GM21717 (cell line): Measurements from ENCODE around the gene GNG7.
A peak's percentile ranks its signal among the peaks of the same experiment; 100 is the strongest.

Experiments
- ATAC-seq: cut with Tn5 transposase; IDR thresholded peaks from one replicate; pipeline ENCODE4 v1.9.1; 2021; ENCODE audit warnings: mild to moderate bottlenecking, moderate library complexity; ENCODE audit not compliant: unreplicated experiment

The GNG7 gene

DNA sequence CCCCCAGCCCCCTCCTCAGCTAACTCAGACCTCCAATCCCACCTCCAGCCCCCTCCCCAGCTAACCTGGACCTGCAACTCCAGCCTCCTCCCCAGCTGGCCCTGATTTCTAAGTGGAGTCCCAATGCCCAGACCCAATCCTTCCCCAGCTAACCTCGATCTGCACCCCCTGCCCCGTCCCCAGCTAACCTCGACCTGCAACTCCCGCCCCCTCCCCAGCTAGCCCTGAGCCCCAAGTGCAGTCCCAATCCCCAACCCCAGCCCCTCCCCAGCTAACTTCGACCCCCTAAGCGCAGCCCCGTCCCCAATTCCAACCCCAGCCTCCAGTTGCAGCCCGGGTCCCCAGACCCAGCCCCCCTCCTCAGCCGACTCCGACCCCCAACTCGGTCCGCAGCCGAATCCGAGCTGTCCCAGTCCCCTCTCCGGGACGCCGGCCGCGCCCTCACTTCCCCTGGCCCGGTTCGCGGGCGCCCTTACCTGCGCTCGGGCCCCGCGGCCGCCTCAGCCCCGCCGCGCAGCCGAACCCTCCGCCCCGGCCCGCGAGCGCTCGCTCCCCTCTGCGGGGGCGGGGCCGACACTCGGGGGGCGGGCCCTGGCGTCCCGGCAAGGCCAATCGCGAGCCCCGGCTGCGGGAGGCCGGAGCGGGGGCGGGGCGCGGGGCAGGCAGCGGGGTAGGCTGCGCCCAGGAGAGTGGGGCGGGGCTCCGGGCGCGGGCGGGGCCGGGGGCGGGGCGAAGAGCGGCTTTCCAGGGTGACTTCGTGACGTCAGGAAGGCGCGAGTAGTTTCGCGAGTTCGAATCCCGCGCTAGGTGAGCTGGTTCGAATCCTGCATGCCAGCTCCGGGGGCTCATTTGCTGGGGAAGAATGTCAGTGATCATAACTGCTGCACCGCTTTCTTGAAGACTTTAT lies at the start of gene GNG7:
Gene GNG7 (minus strand): TSS at position 525 of the 907 bp plus-strand sequence. CDS start 182,006 bp downstream, outside the sequence.
- no peak for ATAC-seq

DNA sequence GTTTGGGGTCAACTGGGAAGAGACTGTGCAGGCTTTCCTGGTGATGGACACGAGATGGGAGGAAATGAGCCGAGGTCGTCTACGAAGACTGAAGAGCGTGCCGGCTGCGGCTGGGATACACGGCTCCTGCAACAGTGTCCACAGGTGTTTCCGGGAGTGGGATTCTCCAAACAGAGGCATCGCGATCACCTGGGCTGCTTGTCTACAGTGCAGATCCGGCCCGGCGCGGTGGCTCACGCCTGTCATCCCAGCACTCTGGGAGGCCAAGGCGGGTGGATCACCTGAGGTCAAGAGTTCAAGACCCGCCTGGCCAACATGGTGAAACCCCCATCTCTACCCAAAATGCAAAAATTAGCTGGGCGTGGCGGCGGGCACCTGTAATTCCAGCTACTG lies 48.9 kb upstream of the GNG7 start:
- ATAC-seq: no peak

DNA sequence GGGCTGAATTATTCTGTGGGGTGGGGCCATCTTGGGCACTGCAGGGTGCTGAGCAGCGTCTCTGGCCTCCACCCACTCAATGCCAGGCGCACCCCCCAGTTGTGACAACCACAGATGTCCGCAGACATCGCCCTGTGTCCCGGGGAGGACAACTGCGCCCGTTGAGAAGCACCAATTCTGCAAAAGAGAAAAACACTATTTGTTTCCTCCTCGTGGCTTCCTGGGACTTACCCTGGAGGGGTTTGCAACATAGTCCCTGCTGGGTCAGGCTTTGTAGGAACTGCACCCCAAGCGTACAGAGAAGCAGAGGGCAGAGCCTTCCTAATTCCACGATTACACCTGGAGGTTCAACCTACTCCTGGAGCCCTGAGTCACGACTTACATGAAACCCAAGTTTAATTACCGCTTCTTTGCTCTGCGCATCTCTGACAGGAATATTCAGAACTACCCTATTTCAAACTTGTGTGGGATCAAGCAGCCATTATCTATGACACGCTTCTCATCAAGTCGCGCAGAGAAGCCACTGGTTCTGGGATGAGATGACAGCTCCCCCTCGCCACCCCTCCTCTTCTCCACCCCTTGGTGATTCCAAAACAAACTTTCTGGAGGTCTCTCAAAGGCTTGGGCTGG lies 48.4 kb upstream of the GNG7 start:
- no peak for ATAC-seq

DNA sequence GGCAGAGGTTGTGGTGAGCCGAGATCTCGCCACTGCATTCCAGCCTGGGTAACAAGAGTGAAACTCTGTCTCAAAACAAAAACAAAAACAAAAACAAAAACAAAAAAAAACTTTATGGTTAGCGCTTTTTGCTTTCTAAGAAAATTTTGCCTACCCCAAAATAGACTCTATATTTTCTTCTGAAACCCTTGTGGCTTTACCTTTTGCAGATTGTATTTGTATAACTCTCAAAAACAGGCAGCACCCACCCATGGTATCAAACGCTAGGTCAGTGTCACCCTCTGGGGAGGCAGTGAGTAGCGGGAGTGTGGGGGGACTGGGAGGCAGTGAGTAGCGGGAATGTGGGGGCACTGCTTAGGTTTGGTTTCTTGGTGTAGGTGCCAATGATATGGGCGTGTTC lies 44.9 kb upstream of the GNG7 start:
- no peak for ATAC-seq

DNA sequence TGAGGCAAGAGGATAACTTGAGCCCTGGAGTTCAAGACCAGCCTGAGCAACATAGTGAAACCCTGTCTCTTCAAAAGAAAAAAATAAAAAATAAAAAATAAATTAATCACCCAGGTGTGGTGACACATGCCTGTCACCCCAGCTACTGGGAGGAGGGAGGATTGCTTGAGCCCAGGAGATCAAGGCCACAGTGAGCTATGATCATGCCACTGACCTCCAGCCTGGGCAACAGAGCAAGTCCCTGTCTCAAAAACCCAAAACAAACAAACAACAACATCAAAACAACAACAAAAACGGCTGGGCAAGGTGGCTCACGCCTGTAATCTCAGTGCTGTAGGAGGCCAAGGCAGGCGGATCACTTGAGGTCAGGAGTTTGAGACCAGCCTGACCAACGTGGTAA lies 41.6 kb upstream of the GNG7 start:
- no peak for ATAC-seq

DNA sequence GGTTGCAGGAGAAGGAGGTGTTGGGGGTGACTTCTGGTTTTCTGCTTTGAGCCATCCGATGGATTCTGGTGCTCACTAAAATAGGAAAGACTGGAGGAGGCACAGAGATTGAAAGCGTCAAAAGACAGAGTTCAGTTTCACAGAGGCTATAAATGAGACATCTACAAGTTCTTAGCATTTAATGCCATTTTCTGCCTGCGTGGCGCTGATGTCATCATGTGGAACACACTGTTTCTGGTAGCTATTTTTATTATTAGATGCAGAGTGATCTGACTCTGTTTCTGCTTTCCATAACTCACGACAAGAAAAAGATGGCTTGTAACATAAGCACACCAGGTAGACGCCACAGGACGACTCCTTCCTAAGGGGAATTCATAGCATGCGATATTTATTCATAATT lies 40.6 kb upstream of the GNG7 start:
- no peak for ATAC-seq

DNA sequence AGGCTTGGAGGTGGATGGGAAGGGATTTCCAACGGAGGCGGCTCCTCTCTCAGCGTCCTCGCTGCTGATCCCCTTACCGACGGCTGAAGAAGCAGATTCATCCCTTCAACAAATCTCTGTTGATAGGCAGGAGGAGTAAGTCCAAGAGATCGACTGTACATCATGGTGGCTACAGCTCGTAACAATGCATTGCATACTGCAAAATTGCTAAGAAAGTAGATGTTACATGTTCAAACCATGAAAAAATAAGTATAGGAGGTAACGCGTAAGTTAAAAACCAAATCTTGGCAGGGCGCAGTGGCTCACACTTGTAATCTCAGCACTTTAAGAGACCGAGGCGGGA lies 37.8 kb upstream of the GNG7 start:
- no peak for ATAC-seq

DNA sequence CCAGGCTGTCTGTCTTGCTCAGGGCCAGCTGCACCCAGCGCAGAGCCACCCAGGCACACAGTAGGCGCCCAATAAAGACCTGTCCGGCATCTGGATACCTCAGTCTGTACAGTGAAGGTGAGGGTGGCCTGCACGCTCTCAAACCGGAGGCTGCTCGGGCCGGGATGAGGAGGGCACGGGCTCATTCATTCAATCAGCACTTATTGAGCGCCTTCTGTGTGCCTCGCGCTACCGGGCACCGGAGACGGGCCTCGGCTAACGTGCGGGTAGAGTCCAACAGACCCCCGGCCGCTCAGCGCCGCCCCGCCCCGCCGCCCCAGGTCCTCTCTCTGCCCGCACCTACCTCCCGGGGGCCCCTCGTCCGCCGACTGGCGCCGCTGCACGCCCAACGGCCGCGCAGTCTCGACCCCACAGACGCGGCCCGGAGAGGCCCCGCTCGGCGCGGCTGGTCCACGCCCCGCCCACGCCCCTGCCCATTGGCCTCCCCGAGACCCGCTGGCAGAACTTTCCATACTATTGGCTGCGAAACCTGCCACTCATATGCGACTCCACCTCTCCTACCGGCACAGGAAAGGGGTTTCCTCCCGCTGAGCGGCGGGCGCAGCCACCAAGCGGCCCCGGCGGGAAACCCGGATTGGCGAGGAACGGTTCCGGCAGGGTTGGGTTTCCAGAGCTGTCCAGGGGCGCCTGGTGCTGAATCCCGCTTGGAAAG lies 37.3 kb upstream of the GNG7 start, which contains the start of gene SLC39A3:
Gene SLC39A3 (minus strand): TSS at position 416 of the 712 bp plus-strand sequence. CDS start 2,760 bp downstream, outside the sequence.
- ATAC-seq: peak; percentile 76

DNA sequence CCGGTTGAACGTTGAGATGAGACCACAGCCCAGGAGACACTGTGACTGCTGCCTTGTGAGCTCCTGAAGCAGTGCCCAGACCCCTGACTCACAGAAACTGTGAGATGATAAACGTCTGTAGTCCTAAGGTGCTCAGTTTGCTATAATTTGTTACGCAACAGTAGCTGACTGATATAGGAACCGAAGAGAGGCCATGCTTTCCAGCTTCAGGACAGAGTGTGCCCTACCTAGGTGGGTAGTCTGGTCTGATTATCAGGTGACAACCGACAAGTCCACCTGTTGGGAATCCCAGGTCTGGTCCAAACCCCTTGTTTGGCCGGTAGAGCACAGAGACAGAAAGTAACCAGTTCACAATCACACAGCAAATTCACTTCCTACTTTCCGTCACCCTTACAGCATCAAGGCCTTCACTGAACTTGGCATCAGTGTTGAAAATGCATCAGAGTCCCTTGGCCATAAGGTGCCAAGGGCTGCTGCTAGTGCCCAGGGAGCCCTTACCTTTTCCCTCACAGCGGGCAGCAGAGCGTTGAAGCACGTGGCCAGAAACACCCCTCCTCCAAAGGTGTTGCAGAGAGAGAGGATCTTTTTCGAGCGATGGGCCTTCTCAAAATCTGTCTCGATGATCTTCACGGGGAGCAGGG lies 34.2 kb upstream of the GNG7 start:
- no peak for ATAC-seq

DNA sequence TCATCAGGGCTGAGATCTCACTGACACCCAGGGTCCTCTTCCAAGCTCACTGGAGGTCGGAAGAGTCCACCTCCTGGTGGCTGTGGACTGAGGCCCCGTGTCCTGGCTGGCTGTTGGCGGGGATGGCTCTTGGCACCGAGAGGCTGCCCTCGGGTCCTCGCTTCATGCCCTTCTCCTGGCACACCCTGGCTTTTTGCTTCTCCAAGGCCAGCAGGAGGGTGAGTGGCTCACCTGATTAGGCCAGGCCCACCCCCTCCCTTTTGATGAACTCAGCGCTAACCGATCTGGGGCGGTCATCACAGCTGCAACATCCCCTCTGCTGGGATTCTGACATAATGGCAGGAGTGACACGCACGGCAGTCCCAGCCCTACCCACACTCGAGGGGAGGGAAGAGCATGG lies 32.9 kb upstream of the GNG7 start:
- ATAC-seq: no peak

DNA sequence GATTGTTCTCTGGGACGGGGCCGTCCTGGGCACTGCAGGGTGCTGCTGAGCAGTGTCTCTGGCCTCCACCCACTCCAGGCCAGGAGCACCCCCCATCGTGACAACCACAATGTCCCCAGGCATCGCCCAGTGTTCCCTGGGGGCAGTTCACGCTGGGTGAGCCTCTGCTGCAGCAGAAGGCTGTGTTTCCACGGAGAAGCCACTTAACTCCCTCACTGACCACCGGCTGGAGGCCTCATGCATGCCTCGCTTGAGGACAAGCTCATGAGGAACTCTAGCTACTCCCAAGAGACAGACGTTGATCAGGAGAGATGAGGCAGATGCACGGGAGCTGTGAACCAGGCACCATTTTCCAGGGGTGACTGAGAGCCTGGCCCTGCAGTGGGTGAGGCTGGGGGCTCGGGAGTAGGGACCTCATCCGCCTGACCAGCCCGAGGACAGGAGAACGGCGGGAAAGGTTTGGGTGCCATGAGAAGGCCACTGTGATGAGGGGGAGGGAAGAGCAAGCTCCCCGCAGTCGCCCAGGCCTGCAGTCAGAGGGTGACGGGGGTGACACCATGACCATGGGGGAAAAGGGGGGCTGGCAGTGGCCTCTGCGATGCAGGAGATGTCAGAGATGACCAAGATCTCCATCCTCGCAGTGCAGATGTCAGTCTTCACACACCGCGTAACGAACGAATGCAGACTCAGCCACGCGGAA lies 32.2 kb upstream of the GNG7 start:
- ATAC-seq: no peak

DNA sequence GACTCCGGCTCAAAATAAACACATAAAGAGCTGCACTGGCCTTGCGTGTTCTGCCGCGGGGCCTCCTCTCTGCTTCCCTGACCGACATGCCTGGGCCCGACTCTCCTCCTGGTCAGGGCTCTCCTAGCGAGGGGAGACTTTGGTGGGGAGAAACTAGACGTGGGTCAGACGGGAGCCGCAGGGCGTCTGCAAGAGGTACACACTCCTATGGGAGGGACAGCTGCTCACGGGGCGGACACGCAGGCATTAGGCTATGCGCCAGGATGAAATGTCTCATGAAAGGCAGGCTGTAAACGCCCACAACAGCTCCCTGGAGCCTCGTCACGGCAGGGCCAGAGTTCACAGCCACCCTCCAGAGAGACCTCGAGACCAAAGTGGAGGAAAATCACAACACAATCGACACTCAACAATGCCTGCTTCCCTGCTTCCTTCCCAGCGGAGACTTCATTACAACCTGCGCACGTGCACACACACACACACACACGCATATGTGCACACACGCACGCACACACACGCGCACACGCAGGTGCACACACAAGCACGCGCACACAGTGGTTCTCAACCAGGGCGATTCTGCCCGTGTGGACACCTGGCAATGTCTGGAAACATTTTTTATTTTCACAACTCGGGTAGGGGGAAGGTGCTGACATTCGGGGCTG lies 31.6 kb upstream of the GNG7 start:
- ATAC-seq: no peak

DNA sequence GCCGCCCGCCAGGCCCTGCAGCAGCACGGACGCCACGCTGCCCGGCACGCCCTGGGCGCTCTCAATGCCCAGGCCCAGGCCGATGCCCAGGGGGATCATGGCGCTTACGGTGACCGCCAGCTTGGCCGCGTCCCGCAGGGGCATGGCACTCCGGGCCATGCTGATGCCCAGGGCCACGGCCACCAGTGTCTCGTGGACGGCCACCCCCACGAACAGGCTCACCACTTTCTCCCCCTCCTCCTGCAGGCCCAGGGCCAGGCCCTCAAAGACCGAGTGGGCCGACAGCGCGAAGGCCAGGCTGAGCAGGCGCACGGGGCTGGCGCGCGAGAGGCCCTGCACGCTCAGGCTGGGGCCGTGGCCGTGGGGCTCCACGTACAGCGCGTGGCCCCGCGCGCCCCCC lies 30.4 kb upstream of the GNG7 start:
- no peak for ATAC-seq

DNA sequence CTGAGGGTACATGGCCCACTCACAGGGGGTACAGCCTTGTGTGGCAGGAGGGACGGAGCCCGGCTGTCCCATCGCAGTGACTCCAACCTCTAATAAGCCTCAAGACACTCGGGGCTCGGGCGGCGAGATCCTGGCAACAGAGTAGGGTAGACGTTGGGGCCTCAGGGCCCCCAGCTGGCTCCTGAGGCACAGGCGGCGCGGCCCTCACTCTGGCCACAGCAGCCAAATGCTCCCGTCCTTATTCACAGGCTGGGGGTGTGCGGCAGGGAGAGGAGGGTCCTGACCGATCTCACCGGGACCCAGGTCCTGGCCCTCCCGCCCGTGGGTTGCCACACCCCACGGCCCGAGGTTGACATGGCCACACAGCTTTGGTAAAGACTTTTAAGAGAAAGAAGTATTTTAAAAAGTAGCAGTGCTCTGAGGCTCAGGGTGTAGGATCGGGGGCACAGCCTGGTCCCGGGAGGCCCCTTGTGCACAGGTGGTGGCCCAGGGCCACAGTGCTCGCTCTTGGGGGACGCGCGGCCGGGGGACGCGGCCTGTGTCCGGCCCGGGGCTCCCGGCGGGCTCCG lies 29.7 kb upstream of the GNG7 start:
- no peak for ATAC-seq

DNA sequence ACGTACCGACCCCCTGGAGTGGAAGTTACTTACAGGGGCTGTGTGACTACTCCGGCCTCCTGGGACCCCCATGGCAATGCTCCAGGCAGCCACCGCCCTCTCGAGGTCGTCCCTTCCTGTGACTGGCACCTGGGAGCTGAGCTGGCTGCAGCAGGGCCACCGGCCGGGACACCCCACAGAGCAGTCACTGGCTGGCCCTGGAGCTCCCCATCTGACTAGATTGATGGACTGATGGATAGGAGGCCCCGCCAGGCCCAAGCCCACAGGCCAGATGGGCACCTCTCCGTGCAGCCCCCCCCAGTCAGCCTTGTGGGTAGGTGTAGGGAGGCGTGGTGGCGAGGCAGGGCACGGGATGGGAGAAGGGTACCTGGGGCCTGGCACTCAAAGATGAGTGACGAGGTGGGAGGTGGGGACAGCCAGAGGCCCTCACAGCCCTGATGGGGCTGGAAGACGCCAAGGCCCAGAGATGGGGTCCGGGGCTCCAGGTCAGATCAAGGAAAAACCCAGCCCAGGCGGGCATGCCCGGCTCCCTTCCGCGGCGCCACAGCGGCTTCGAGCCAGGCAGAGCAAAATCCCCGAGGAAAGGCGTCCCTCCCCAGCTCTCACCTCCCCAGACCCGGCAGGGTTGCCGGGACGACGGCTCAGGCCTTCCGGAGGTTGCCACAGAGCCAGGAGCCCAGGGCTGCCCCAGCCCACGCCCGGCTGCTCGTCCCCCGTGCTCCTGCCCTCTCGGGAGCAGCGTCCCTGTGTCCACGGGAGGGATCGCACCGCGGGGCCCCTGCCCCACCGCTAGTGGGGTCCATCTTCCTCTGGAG lies 28.9 kb upstream of the GNG7 start:
- ATAC-seq: no peak

DNA sequence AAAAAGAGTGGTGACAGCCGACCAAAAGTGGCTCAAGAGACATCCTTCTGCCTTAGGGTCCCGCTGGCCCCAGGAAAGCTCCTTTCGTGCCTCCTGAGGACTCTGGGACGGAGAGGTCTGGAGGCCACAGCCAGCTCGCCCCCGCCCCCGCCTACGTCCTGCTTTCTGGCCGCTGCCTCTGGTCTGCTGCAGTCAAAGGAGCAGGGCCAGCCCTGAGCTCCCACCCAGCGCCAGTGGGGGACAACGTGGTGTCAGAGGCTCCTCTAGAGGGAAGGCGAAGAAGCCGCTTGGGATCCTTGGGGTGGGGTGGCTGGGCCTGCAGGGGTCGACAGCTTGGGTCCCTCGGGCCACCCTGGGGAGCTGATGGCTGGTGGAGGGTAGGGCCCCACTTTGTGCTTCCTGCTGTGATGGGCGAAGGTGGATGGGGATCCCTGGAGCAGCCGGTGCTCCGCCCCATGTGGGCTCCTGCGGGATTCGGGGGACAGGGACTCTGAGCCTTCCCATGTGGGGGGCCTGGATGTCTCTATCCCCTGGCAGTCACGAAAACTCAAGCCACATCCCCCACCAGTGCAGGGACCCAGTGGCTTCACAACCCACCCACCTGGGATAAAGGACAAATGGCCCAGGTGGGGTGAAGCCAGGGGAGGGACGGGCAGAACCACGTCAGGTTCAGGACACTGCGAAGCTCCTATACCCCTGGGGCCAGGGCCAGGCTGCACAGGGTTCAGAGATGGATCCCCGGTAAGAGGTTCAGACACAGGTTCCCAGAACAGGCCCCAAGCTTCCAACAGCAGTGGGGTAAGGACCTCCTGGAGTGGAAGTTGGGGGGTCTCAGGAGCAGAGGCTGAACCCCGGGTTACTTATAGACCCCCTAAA lies 27.7 kb upstream of the GNG7 start:
- no peak for ATAC-seq

DNA sequence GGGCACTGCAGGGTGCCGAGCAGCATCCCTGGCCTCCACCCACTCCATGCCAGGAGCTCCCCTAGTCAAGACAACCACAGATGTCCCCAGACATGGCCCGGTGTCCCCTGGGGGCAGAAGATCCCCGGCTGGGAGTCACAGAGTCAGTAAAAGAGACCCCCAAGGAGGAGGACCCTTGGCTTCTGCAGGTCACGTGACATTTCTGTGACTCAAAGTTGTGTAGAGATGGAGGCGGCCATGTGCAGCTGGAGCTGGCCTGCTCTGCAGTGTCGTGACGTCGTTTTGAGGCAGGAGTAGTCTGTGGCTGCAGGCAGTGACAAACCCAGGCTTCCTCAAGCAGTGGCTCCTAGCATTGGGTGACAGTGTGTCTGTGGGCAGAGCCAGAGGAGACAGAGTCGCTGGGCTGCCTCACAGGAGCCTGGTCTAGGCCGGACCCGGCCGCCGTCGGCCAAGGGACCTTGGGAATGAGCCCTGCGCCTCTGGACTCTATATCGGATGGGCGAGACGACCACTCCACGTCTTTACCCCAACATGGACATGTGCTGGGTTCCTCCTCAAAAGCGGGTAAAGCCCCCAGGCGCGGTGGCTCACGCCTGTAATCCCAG lies 26.4 kb upstream of the GNG7 start:
- no peak for ATAC-seq

DNA sequence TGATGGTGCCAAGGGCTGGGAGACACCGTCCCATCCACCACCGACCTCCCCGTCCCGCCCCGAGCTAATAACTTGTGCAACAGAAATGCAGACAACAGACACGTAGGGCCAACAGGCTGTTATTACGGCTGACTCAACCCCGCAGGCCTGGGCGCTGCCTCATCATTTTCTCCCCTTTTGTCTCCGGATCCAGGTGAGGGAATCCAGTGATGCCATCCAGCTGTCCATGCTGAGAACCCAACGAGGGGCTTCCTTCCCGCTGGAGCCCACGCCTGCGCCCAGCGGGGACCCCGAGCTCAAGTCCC lies 25.1 kb upstream of the GNG7 start:
- ATAC-seq: no peak
